COLO668 (cell line): ENCODE measurements around the gene NDOR1.
A peak's percentile ranks its signal among the peaks of the same experiment; 100 is the strongest.

Experiments used
- DNase-seq: peaks from one replicate; lab custom pipeline; 2025; ENCODE audit not compliant: unreplicated experiment; lab: John Stamatoyannopoulos, UW

NDOR1 gene

GRCh38 chr9:137182836-137183235, 22.7 kb upstream of the NDOR1 start:
- DNase-seq = no peak

- no peak for DNase-seq
These were observed 21.4 kb upstream of the NDOR1 start for GRCh38 chr9:137183980-137184595.

DNA sequence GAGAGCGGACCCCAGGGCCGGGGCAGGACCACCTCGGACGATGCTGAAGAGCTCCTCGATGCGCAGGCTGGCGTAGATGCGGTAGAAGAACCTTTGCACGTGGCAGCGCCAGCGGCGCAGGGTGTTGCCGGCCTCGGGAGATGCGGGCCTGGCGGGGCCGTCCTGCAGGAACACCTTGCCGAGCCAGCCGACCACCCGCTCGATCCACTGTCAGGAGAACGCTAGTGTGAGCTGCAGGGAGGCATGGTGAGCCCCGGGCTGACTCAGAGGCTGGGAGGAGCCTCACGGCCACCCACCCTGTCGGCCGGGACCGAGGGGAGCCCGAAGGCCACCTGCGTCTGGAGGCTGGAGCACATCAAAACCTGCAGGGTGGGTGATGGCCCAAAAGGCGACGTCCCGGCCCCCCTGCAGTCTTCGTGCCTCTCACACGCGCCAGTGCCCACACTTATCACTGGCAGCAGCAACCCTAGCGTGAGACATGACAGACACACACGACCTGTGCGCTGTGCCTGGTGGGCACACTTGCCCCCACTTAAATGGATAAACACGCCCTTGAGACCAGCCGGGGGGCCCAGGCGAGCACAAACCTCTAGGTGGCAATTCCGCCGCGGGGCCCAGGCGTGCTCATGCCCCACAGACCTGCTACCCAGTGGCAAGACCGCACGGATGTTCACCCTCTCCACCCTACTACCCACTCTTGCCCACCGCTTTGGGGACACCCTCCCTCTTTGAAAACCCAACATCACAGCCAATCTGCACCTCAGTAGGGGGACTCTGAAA, 20.4 kb upstream of the NDOR1 start:
- DNase-seq = no peak

- no peak for DNase-seq
These were observed 19.6 kb upstream of the NDOR1 start for GRCh38 chr9:137185921-137186320.

DNA sequence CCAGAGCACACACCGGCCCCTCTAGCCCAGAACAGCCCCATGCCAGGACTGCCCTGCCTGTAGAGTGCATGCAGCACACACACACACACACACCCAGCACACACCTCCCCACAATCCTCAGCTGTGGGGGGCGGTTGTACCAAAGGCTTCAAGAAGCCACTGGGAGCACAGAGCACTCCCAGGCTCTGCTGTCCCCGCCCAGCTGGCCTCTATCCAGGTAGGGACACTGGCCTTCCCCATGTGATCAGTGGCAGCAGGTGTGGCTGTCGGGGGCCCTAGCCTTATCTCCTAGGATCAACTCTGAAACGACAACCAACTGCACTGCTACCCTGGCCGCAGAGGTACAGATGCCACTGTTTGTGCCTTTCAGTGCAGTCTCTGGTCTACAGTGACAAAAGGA, 19.1 kb upstream of the NDOR1 start:
- DNase-seq = peak; percentile 18

- no peak for DNase-seq
These were observed 18.1 kb upstream of the NDOR1 start for GRCh38 chr9:137187386-137187785.

- DNase-seq = no peak
These were observed 17.4 kb upstream of the NDOR1 start for GRCh38 chr9:137188086-137188489.

- peak; percentile 97 for DNase-seq
These were observed 16.8 kb upstream of the NDOR1 start, which contains the start of the genes ANAPC2 and SSNA1 for GRCh38 chr9:137188490-137189296. ANAPC2 (minus strand) TSS chr9:137188560; CDS start chr9:137188532, 28 bp downstream. SSNA1 (plus strand) TSS chr9:137188676; CDS start chr9:137188727, 51 bp downstream.

- DNase-seq = no peak
These were observed 15.9 kb upstream of the NDOR1 start for GRCh38 chr9:137189297-137190295.

DNA sequence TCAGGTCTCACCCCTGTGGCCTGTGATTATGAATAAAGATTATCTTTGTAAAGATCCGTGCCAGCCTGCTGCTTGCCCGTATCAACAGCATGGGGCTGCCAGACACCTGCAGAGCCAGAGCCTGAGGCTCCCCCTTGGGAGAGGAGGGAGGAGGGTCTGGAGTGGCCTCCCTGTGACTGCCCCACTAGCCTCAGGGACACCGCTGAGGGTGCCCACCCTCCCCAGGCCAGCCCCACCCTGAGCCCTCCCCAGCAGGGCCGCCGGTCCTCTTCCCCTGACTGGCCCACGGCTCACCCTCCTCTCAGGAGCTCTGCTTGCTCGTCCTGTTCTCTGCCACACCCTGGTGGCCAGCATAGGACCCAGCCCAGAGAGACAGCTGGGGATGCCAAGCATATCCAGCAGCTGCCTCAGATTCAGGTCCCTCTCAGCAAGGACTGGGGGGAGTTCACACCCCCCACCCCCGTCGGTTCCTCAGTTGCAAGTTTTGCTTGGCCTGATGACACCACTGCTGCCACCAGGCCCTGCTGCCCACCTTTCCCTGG, 15.1 kb upstream of the NDOR1 start:
- peak; percentile 28 for DNase-seq

DNA sequence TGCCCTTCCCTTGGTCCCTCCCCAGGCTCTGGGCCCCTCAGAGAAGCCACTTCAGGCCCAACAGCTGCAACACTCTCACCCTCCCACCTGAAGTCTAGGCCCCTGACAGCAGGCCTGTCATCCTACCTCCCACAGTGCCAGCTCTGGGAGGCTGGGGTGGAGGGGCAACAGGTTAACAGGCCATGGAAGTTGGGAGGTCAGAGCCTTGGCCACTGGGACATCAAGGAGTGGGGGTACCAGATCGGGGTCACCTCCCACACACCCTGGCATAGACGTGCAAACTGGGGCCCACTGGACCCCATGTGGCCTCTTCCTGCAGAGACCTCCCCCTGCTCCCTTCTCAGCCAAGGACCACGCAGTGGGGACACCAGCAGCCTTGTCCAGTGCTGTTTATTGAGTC, 14.3 kb upstream of the NDOR1 start:
- DNase-seq = no peak

DNA sequence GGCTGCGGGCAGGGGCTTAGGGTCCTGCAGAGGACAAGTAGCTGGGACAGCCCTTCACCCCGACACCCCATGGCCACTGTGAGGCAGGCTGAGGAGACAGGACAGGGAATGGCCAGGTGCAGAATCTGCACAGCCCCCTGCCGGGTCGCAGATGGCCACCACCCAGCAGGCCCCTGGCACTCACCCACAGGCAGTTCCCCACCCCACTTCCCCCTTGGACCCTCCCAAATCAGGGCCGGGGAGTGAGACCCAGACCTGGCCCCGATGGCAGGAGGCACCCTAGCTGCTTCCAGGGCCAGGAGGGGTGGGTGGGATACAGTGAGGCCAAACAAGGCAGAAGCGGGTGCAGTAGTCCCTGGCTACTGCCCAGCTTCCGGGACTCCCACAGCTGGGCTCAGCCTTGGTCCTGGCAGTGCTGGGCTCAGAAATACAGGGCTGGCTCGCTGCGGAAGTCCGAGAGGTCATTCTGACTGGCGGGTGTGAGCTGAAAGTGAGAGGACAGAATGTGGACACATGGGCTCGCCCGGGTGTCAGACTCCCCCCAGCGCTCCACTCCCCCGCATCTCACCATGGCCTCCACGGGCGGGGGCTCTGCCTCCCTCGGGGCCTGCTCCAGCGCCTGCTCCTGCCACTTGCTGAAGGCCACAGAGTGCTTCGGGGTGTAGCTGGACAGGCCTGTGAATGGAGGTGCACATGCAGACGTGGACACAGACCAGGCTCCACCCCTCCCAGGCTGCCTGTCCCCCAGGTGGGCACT, 13.6 kb upstream of the NDOR1 start:
- DNase-seq = no peak

DNA sequence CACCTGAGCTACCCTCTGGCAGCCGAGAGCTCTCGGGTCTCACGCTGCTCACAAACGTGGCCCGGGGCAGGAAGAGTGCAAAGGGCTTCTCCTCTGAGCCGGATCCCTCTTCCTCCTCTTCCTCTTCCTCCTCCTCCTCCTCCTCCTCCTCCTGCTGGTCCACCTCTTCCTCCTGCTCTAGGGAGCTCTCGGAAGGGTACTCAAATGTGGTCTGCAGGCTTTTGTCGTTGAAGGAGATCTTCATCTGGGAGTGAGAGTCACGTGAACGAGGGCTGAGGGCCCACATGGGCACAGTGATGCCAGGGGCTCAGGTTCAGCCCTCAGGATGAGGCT, 13.1 kb upstream of the NDOR1 start:
- no peak for DNase-seq

DNA sequence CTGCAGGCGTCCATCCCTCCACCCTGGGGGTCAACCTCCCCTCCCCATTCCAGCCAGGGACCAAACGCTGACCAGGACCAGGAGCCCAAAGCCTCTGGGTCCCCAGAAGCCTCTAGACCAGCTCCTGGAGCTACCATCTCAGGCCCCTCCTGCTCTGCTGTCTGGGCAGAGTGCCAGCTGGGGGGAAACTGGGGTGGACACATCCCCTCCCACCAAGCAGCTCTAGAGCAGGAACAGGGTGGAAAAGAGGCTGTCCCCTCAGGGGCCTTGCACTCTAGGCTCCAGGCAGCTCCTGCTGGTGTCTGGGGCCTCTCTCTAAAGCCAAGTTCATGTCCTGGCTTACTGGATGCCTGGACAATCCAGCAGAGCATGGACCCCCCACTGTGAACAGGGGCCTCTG, 12.6 kb upstream of the NDOR1 start:
- no peak for DNase-seq

- peak; percentile 44 for DNase-seq
These were observed 11.7 kb upstream of the NDOR1 start for GRCh38 chr9:137193771-137194170.

- DNase-seq = peak; percentile 74
These were observed 11.1 kb upstream of the NDOR1 start for GRCh38 chr9:137194388-137194787.

DNA sequence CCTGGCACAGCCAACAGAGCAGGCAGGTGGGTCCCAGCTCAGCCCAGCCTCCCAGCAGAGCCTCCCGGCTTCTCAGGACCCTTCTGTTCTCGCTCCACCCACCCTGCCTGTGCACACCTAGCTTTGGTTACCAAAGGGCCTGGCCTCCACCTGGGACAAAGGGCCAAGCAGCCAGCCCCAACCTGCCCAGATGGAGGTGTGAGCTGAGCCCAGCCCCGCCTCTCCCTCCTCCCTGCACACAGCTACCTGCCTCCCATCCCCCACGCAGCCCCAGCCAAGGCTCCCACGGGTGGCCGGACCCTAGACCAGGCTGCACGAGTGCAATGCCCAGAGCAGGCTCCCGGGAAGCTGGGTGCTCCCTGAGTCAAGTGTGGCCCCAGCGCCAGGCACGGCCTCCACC, 10.6 kb upstream of the NDOR1 start:
- DNase-seq = peak; percentile 88

DNA sequence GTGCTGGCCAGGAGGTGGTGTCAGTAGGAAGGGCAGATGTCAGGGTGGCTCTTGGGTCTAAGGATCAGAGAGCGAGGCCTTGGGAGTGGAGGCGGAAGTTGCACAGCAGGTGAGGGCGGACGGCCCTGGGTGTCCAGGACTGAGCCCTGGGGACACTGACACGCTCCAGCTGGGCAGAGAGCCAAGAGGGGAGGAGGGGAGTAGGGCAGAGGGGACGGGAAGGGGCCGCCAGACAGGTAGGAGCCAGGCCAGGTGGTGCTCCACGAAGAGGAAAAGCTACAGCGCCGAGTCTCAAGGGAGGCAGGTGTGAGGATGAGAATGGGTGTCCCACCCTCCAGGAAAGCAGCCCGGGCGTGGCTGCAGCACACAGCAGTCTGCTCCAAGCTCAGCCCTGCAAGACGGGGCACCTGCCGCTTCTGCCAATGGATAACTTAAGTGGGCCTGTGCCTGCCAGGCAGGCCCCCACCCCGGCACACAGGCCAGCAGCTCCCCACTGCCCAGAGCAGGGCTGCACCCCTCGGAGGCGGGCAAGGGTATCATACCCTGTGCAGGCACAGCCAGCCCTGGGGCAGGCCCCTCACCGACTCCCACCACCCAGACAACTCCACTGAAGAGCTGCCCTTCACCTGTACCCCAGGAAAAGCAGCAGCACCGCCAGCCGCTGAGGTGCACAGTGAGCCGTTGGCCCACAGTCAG, 9.8 kb upstream of the NDOR1 start:
- peak; percentile 99 for DNase-seq
